Activated T-helper 17 cell treated with anti-CD3 and anti-CD28 coated beads, Interleukin-2, amount 50 U/mL, for 72 hours (primary cell): Measurements from ENCODE around the gene MRPL12. TPM values are rescaled to one million over a fixed set of nuclear protein-coding genes. Genes with fewer than 3 reads are reported as not detected.
"Not testable (repeated sequence)": the region's sequence is repeated elsewhere in the genome, so short reads cannot be mapped to it uniquely, and the experiment has no call there.

Experiments
- ATAC-seq: fragments of 150-1000 bp; cut with Tn5 transposase; replicated peaks from 2 replicates; pipeline ENCODE4 v1.10.0; 2021; ENCODE audit warnings: mild to moderate bottlenecking, moderate library complexity
- H3K27ac Mint-ChIP-seq: one replicate; pipeline ENCODE4 v1.8.0; 2022; ENCODE audit warnings: mixed read lengths
- H3K27me3 Mint-ChIP-seq: one replicate; pipeline ENCODE4 v1.8.0; 2022; ENCODE audit warnings: mixed read lengths
- H3K36me3 Mint-ChIP-seq: one replicate; pipeline ENCODE4 v1.8.0; 2022; ENCODE audit warnings: low read depth, mild to moderate bottlenecking, mixed read lengths
- H3K4me1 Mint-ChIP-seq: one replicate; pipeline ENCODE4 v1.8.0; 2022; ENCODE audit warnings: mixed read lengths
- H3K4me3 Mint-ChIP-seq: one replicate; pipeline ENCODE4 v1.8.0; 2022; ENCODE audit warnings: mild to moderate bottlenecking, mixed read lengths
- H3K9me3 Mint-ChIP-seq: one replicate; pipeline ENCODE4 v1.8.0; 2022; ENCODE audit warnings: mixed read lengths
- total RNA-seq, 2 donors: library from RNA; stranded (reverse); gene quantifications; one replicate each; pipeline ENCODE4 v1.2.3, GENCODE V29; 2022

MRPL12 gene
- total RNA-seq, 2 donors from 2014 or later = 50.7 to 108 TPM

- H3K4me3 Mint-ChIP-seq = no peak overlapping the region
- H3K27ac Mint-ChIP-seq = no peak overlapping the region
- peaks cover 3% of the 10 kb centered on the region for H3K4me1 Mint-ChIP-seq
- H3K27me3 Mint-ChIP-seq = no peaks in the 10 kb centered on the region
- no peaks in the 10 kb centered on the region for H3K9me3 Mint-ChIP-seq
- no peak for ATAC-seq
- peaks cover 72% of the 10 kb centered on the region for H3K36me3 Mint-ChIP-seq
These were observed 30.2 kb upstream of the MRPL12 start for GRCh38 chr17:81672954-81673353.

GRCh38 chr17:81673561-81674258 is 29.5 kb upstream of the MRPL12 start:
- H3K27ac Mint-ChIP-seq = no peak overlapping the region
- no peak overlapping the region for H3K4me3 Mint-ChIP-seq
- H3K4me1 Mint-ChIP-seq = no peaks in the 10 kb centered on the region
- H3K9me3 Mint-ChIP-seq = no peaks in the 10 kb centered on the region
- peaks cover 64% of the 10 kb centered on the region for H3K36me3 Mint-ChIP-seq
- ATAC-seq = no peak
- no peaks in the 10 kb centered on the region for H3K27me3 Mint-ChIP-seq

GRCh38 chr17:81675515-81676221 is 27.5 kb upstream of the MRPL12 start:
- H3K9me3 Mint-ChIP-seq, H3K4me3 Mint-ChIP-seq, ATAC-seq, H3K27ac Mint-ChIP-seq, H3K27me3 Mint-ChIP-seq, H3K4me1 Mint-ChIP-seq: not testable (repeated sequence)
- peaks cover 47% of the 10 kb centered on the region for H3K36me3 Mint-ChIP-seq

- H3K27me3 Mint-ChIP-seq = no peaks in the 10 kb centered on the region
- H3K36me3 Mint-ChIP-seq = peaks cover 37% of the 10 kb centered on the region
- ATAC-seq = no peak
- no peak overlapping the region for H3K4me3 Mint-ChIP-seq
- no peak overlapping the region for H3K27ac Mint-ChIP-seq
- H3K9me3 Mint-ChIP-seq = no peaks in the 10 kb centered on the region
- no peaks in the 10 kb centered on the region for H3K4me1 Mint-ChIP-seq
These were observed 26.3 kb upstream of the MRPL12 start for GRCh38 chr17:81676906-81677305.

GRCh38 chr17:81680150-81680549 is 23.0 kb upstream of the MRPL12 start:
- Mint-ChIP-seq H3K27me3 (no peaks in the 10 kb centered on the region), H3K4me3 (no peak overlapping the region), H3K9me3 (no peaks in the 10 kb centered on the region), H3K27ac (no peak overlapping the region), H3K36me3 (peaks cover 20% of the 10 kb centered on the region), H3K4me1 (peaks cover 4% of the 10 kb centered on the region)
- ATAC-seq = no peak

GRCh38 chr17:81681672-81682071 is 21.5 kb upstream of the MRPL12 start:
- peaks cover 36% of the 10 kb centered on the region for H3K36me3 Mint-ChIP-seq
- H3K27ac Mint-ChIP-seq = no peak overlapping the region
- H3K4me3 Mint-ChIP-seq = peak overlapping the region; percentile 20
- H3K4me1 Mint-ChIP-seq = peaks cover 4% of the 10 kb centered on the region
- no peak for ATAC-seq
- H3K27me3 Mint-ChIP-seq = no peaks in the 10 kb centered on the region
- H3K9me3 Mint-ChIP-seq = no peaks in the 10 kb centered on the region

- peak overlapping the region; percentile 74 for H3K4me3 Mint-ChIP-seq
- peaks cover 46% of the 10 kb centered on the region for H3K36me3 Mint-ChIP-seq
- ATAC-seq = no peak
- no peaks in the 10 kb centered on the region for H3K27me3 Mint-ChIP-seq
- peak overlapping the region; percentile 83 for H3K27ac Mint-ChIP-seq
- H3K9me3 Mint-ChIP-seq = no peaks in the 10 kb centered on the region
- peaks cover 4% of the 10 kb centered on the region for H3K4me1 Mint-ChIP-seq
These were observed 20.5 kb upstream of the MRPL12 start for GRCh38 chr17:81682565-81683207.

GRCh38 chr17:81683208-81683583 is 20.0 kb upstream of the MRPL12 start:
- Mint-ChIP-seq H3K27ac (peak overlapping the region; percentile 83), H3K9me3 (no peaks in the 10 kb centered on the region), H3K27me3 (no peaks in the 10 kb centered on the region), H3K4me1 (peaks cover 4% of the 10 kb centered on the region), H3K4me3 (peak overlapping the region; percentile 74), H3K36me3 (peaks cover 51% of the 10 kb centered on the region)
- ATAC-seq = no peak

- H3K4me3 Mint-ChIP-seq = peak within 1 kb of the TSS; percentile 74
- ATAC-seq = peak; percentile 98
- peaks cover 6% of the 10 kb centered on the region for H3K4me1 Mint-ChIP-seq
- no peaks in the 10 kb centered on the region for H3K27me3 Mint-ChIP-seq
- no peaks in the 10 kb centered on the region for H3K9me3 Mint-ChIP-seq
- H3K36me3 Mint-ChIP-seq = peaks cover 57% of the 10 kb centered on the region
- peak within 1 kb of the TSS; percentile 83 for H3K27ac Mint-ChIP-seq
These were observed 19.4 kb upstream of the MRPL12 start, which contains the start of the genes ARL16 and HGS for GRCh38 chr17:81683584-81684441. TSS of gene ARL16 (minus strand) at chr17:81683797. CDS start at chr17:81683753, 44 bp downstream. TSS of gene HGS (plus strand) at chr17:81684011. CDS start at chr17:81684067, 56 bp downstream.

GRCh38 chr17:81684442-81684911 is 18.7 kb upstream of the MRPL12 start:
- peaks cover 11% of the 10 kb centered on the region for H3K4me1 Mint-ChIP-seq
- H3K4me3 Mint-ChIP-seq = peak overlapping the region; percentile 74
- H3K27ac Mint-ChIP-seq = peak overlapping the region; percentile 83
- no peaks in the 10 kb centered on the region for H3K27me3 Mint-ChIP-seq
- no peaks in the 10 kb centered on the region for H3K9me3 Mint-ChIP-seq
- peak; percentile 57 for ATAC-seq
- H3K36me3 Mint-ChIP-seq = peaks cover 64% of the 10 kb centered on the region

- Mint-ChIP-seq H3K4me1 (peaks cover 11% of the 10 kb centered on the region), H3K9me3 (no peaks in the 10 kb centered on the region), H3K36me3 (peaks cover 70% of the 10 kb centered on the region), H3K4me3 (peak overlapping the region; percentile 74), H3K27ac (peak overlapping the region; percentile 83), H3K27me3 (no peaks in the 10 kb centered on the region)
- ATAC-seq = peak; percentile 36
These were observed 18.1 kb upstream of the MRPL12 start for GRCh38 chr17:81685108-81685507.

GRCh38 chr17:81686614-81687013 is 16.6 kb upstream of the MRPL12 start:
- peaks cover 11% of the 10 kb centered on the region for H3K4me1 Mint-ChIP-seq

GRCh38 chr17:81687770-81688541 is 15.2 kb upstream of the MRPL12 start:
- Mint-ChIP-seq H3K27me3 (no peaks in the 10 kb centered on the region), H3K4me3 (no peak overlapping the region), H3K27ac (no peak overlapping the region), H3K4me1 (peaks cover 11% of the 10 kb centered on the region), H3K36me3 (peaks cover 90% of the 10 kb centered on the region), H3K9me3 (no peaks in the 10 kb centered on the region)
- no peak for ATAC-seq

More at GRCh38 chr17:81686614-81687013, 16.6 kb upstream of the MRPL12 start:
- H3K36me3 Mint-ChIP-seq = peaks cover 80% of the 10 kb centered on the region
- H3K4me3 Mint-ChIP-seq = no peak overlapping the region
- no peaks in the 10 kb centered on the region for H3K27me3 Mint-ChIP-seq
- H3K27ac Mint-ChIP-seq = no peak overlapping the region
- no peaks in the 10 kb centered on the region for H3K9me3 Mint-ChIP-seq
- no peak for ATAC-seq
